Vagina (tissue), 2 donors: ENCODE results near the gene SERGEF. TPM values are rescaled to one million over a fixed set of nuclear protein-coding genes. Genes with fewer than 3 reads are reported as not detected.

ENCODE experiments used
- DNase-seq, 2 donors: peaks; one replicate each; pipeline ENCODE4 v3.0.0-alpha.2; 2017; ENCODE audit errors: extremely low spot score in 2 of 2
- H3K27ac ChIP-seq: fragments of 200-600 bp; sonication (generic); one replicate; pipeline ENCODE4 v1.5.1; 2019
- H3K27me3 ChIP-seq: fragments of 200-600 bp; sonication (generic); one replicate; pipeline ENCODE4 v1.5.1; 2019
- H3K36me3 ChIP-seq, 2 donors: fragments of 200-600 bp; sonication (generic); one replicate each; pipeline ENCODE4 v1.5.1; 2017 to 2019
- H3K4me1 ChIP-seq: fragments of 200-600 bp; sonication (generic); one replicate; pipeline ENCODE4 v1.5.1; 2019
- H3K4me3 ChIP-seq, 2 donors: fragments of 200-600 bp; sonication (generic); 1 replicate in 1 of 2; 2 replicates in 1 of 2; pipeline ENCODE4 v1.5.1; 2016 to 2019
- H3K9me3 ChIP-seq: fragments of 200-600 bp; sonication (generic); one replicate; pipeline ENCODE4 v1.5.1; 2019
- POLR2A ChIP-seq, 2 donors: fragments of 450-650 bp; IDR thresholded peaks; one replicate each; pipeline ENCODE4 v1.6.1; 2017; ENCODE audit warnings: antibody characterized with exemption in 2 of 2, mild to moderate bottlenecking in 2 of 2, moderate library complexity in 2 of 2
- POLR2AphosphoS5 ChIP-seq, 2 donors: sonication (generic); formaldehyde crosslinking; IDR thresholded peaks; one replicate each; pipeline ENCODE4 v1.9.0; 2017; ENCODE audit warnings: antibody characterized with exemption in 2 of 2, mild to moderate bottlenecking in 2 of 2, low read depth in 1 of 2; ENCODE audit not compliant: insufficient read depth in 1 of 2
- intact Hi-C: fragments of 100-400 bp; cut with DNase I; formaldehyde crosslinking; loops from one replicate; pipeline ENCODE4 v1.15.1; 2023
- total RNA-seq: library from RNA; depleted of rRNA; stranded (reverse); fragments of >200 nt; gene quantifications from one replicate; pipeline ENCODE4 v1.2.3, GENCODE V29; 2016
- TF ChIP-seq, protein P1 (sequence below), 3 experiments: fragments of 450-650 bp in 2 of 3; fragments of 200-600 bp in 1 of 3; sonication (generic) in 1 of 3; IDR thresholded peaks; one replicate each; pipeline ENCODE4 v1.5.1; 2017 to 2019; ENCODE audit warnings: antibody characterized with exemption in 3 of 3, mild to moderate bottlenecking in 2 of 3, moderate library complexity in 2 of 3

SERGEF gene
- total RNA-seq, 1 donor from 2014 or later = 30.7 TPM

DNA sequence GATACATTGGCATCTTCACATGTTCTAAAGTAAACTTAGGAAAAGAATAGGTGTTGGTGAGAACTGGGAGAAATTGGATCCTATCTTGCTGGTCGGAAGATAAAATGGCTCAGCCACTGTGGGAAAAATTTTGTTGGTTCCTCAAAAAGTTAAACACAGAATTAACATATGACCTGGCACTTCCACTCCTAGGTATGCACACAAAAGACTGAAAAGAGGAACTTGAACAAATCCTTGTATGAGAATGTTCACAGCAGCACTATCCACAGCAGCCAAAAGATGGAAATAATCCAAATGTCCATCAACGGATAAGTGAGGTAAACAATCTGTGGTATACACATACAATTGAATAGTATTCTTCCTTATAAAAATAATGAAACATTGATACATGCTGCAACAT, 38.0 kb upstream of the SERGEF start:
- no peak overlapping the region for H3K27ac ChIP-seq
- H3K9me3 ChIP-seq = no peaks in the 10 kb centered on the region
- no peak overlapping the region for H3K4me3 ChIP-seq
- no peaks in the 10 kb centered on the region for H3K36me3 ChIP-seq
- no peaks in the 10 kb centered on the region for H3K27me3 ChIP-seq
- TF ChIP-seq, protein P1, sequence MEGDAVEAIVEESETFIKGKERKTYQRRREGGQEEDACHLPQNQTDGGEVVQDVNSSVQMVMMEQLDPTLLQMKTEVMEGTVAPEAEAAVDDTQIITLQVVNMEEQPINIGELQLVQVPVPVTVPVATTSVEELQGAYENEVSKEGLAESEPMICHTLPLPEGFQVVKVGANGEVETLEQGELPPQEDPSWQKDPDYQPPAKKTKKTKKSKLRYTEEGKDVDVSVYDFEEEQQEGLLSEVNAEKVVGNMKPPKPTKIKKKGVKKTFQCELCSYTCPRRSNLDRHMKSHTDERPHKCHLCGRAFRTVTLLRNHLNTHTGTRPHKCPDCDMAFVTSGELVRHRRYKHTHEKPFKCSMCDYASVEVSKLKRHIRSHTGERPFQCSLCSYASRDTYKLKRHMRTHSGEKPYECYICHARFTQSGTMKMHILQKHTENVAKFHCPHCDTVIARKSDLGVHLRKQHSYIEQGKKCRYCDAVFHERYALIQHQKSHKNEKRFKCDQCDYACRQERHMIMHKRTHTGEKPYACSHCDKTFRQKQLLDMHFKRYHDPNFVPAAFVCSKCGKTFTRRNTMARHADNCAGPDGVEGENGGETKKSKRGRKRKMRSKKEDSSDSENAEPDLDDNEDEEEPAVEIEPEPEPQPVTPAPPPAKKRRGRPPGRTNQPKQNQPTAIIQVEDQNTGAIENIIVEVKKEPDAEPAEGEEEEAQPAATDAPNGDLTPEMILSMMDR (IDR thresholded peaks at IDR 0.05) = no peak
- TF ChIP-seq POLR2AphosphoS5 (IDR thresholded peaks at IDR 0.05; ENCODE audit: insufficient read depth in 1 of 2, low read depth in 1 of 2) (no peak), POLR2A (IDR thresholded peaks at IDR 0.05) (no peak)
- H3K4me1 ChIP-seq = peaks cover 7% of the 10 kb centered on the region
- intact Hi-C loops = no loop called here
- DNase-seq = no peak

GRCh38 chr11:18046116-18046777, 33.4 kb upstream of the SERGEF start, which contains the start of gene TPH1:
TSS of gene TPH1 (minus strand) at chr11:18046269. CDS start at chr11:18040762, 5,507 bp downstream.
- H3K27me3 ChIP-seq = no peaks in the 10 kb centered on the region

GRCh38 chr11:18036456-18036855, 23.6 kb upstream of the SERGEF start:
- no peaks in the 10 kb centered on the region for H3K4me1 ChIP-seq
- no peaks in the 10 kb centered on the region for H3K9me3 ChIP-seq
- H3K36me3 ChIP-seq = no peaks in the 10 kb centered on the region
- TF ChIP-seq POLR2AphosphoS5 (IDR thresholded peaks at IDR 0.05; ENCODE audit: insufficient read depth in 1 of 2, low read depth in 1 of 2) (no peak), POLR2A (IDR thresholded peaks at IDR 0.05) (no peak)
- TF ChIP-seq, protein P1 (IDR thresholded peaks at IDR 0.05) = no peak
- H3K27ac ChIP-seq = no peak overlapping the region
- H3K27me3 ChIP-seq = no peaks in the 10 kb centered on the region
- intact Hi-C loops = no loop called here
- no peak overlapping the region for H3K4me3 ChIP-seq
- DNase-seq = no peak

More at GRCh38 chr11:18046116-18046777, 33.4 kb upstream of the SERGEF start, which contains the start of gene TPH1:
- TF ChIP-seq POLR2A (IDR thresholded peaks at IDR 0.05) (no peak), POLR2AphosphoS5 (IDR thresholded peaks at IDR 0.05; ENCODE audit: insufficient read depth in 1 of 2, low read depth in 1 of 2) (no peak)
- TF ChIP-seq, protein P1 (IDR thresholded peaks at IDR 0.05) = no peak
- no peak within 1 kb of the TSS for H3K27ac ChIP-seq
- H3K9me3 ChIP-seq = no peaks in the 10 kb centered on the region
- no peak for DNase-seq
- H3K4me3 ChIP-seq = no peak within 1 kb of the TSS
- H3K4me1 ChIP-seq = peaks cover 8% of the 10 kb centered on the region
- no peaks in the 10 kb centered on the region for H3K36me3 ChIP-seq
- intact Hi-C loops = no loop called here

GRCh38 chr11:18027475-18027874, 14.6 kb upstream of the SERGEF start:
- no peak overlapping the region for H3K27ac ChIP-seq
- no peaks in the 10 kb centered on the region for H3K4me1 ChIP-seq
- H3K4me3 ChIP-seq = no peak overlapping the region
- TF ChIP-seq, protein P1 (IDR thresholded peaks at IDR 0.05) = no peak
- TF ChIP-seq POLR2AphosphoS5 (IDR thresholded peaks at IDR 0.05; ENCODE audit: insufficient read depth in 1 of 2, low read depth in 1 of 2) (no peak), POLR2A (IDR thresholded peaks at IDR 0.05) (no peak)
- intact Hi-C loops = no loop called here
- H3K9me3 ChIP-seq = no peaks in the 10 kb centered on the region
- H3K27me3 ChIP-seq = no peaks in the 10 kb centered on the region
- no peaks in the 10 kb centered on the region for H3K36me3 ChIP-seq
- DNase-seq = no peak

DNA sequence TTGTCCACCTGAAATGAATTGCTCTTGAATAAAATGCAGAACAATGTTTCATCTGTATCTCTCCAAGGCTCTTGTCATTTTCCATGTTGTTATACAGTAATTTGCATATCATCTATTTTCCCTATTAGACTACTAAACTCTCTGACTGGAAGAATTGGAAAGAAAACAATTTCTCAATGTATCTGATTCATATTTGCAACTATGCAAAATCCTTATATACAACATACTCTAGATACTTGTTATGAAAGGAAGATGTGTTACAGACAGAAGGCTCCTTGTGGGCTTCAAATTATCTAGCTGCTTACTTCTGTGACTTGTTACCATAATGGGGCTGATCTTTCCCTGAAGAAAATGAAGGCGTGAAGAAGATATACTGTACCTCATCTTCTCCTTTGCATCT, 9.6 kb upstream of the SERGEF start:
- H3K27ac ChIP-seq = no peak overlapping the region
- no peak overlapping the region for H3K4me3 ChIP-seq
- DNase-seq = no peak
- H3K9me3 ChIP-seq = no peaks in the 10 kb centered on the region
- intact Hi-C loops = no loop called here
- no peaks in the 10 kb centered on the region for H3K4me1 ChIP-seq
- no peak for TF ChIP-seq POLR2A (IDR thresholded peaks at IDR 0.05)
- TF ChIP-seq, protein P1 (IDR thresholded peaks at IDR 0.05) = no peak
- H3K36me3 ChIP-seq = no peaks in the 10 kb centered on the region
- no peaks in the 10 kb centered on the region for H3K27me3 ChIP-seq
